IMR-90 (cell line): ENCODE results near the gene FYCO1. TPM values are rescaled to one million over a fixed set of nuclear protein-coding genes. Genes with fewer than 3 reads are reported as not detected.

ENCODE experiments used
- ATAC-seq: fragments of 200-7000 bp; cut with Tn5 transposase; 2 replicates; pipeline ENCODE4 v1.9.1; 2020; ENCODE audit warnings: low read depth, mild to moderate bottlenecking, moderate library complexity
- BruUV-seq: library from RNA; stranded (reverse); fragments of 400-500 nt; replicated peaks from 2 replicates; lab custom pipeline; 2021; lab: Mats Ljungman, UMichigan
- CTCF ChIA-PET: fragments of 300-600 bp; formaldehyde crosslinking; extraction: SDS; loops from one replicate; lab custom pipeline; 2021; ENCODE audit warnings: antibody characterized with exemption; lab: Yijun Ruan, JAX
- POLR2A ChIA-PET: fragments of 300-600 bp; sonication (Branson Sonifier 250); formaldehyde crosslinking; loops from one replicate; lab custom pipeline; 2022; ENCODE audit warnings: antibody characterized with exemption; ENCODE audit not compliant: unreplicated experiment; lab: Charles Lee
- DNase-seq: peaks from one replicate; pipeline ENCODE4 v3.0.0; 2013
- H2AFZ ChIP-seq: replicated peaks from 2 replicates; pipeline ENCODE3; 2013; ENCODE audit warnings: low read length, mild to moderate bottlenecking; ENCODE audit not compliant: poor library complexity
- H2AK5ac ChIP-seq: 2 replicates; pipeline ENCODE4 v1.6.1; 2013; ENCODE audit warnings: low read depth, low read length, inconsistent platforms
- H2AK9ac ChIP-seq: replicated peaks from 2 replicates; pipeline ENCODE3; 2013; ENCODE audit warnings: mild to moderate bottlenecking, low read depth, low read length, moderate library complexity; ENCODE audit not compliant: poor library complexity
- H2BK120ac ChIP-seq: 2 replicates; pipeline ENCODE4 v1.6.1; 2013; ENCODE audit warnings: low read depth, low read length, inconsistent platforms
- H2BK15ac ChIP-seq: 3 replicates; pipeline ENCODE4 v1.6.1; 2013; ENCODE audit warnings: low read depth, low read length, inconsistent platforms
- H2BK20ac ChIP-seq: 2 replicates; pipeline ENCODE4 v1.6.1; 2013; ENCODE audit warnings: low read depth, mild to moderate bottlenecking, inconsistent platforms, low read length, moderate library complexity
- H2BK5ac ChIP-seq: 2 replicates; pipeline ENCODE4 v1.6.1; 2013; ENCODE audit warnings: mild to moderate bottlenecking, low read depth, low read length, inconsistent platforms; ENCODE audit not compliant: poor library complexity, severe bottlenecking
- H3K14ac ChIP-seq: replicated peaks from 2 replicates; pipeline ENCODE4 v1.6.1; 2013; ENCODE audit warnings: low read depth, low read length, inconsistent platforms
- H3K18ac ChIP-seq: 2 replicates; pipeline ENCODE4 v1.6.1; 2013; ENCODE audit warnings: low read depth, low read length, control low read depth
- H3K23ac ChIP-seq: 2 replicates; pipeline ENCODE4 v1.6.1; 2013; ENCODE audit warnings: low read depth, low read length, inconsistent platforms
- H3K27ac ChIP-seq: 2 replicates; pipeline ENCODE4 v1.5.1; 2013; ENCODE audit warnings: mild to moderate bottlenecking, control low read depth, low read length; ENCODE audit not compliant: insufficient read depth
- H3K27me3 ChIP-seq: 2 replicates; pipeline ENCODE4 v1.6.1; 2013; ENCODE audit warnings: low read length; ENCODE audit not compliant: control insufficient read depth, insufficient read depth
- H3K36me3 ChIP-seq: 2 replicates; pipeline ENCODE4 v1.6.1; 2013; ENCODE audit warnings: low read length, mixed read lengths; ENCODE audit not compliant: control insufficient read depth, insufficient read depth
- H3K4ac ChIP-seq: 2 replicates; pipeline ENCODE4 v1.6.1; 2013; ENCODE audit warnings: low read depth, low read length, inconsistent platforms
- H3K4me1 ChIP-seq: 2 replicates; pipeline ENCODE4 v1.6.1; 2013; ENCODE audit warnings: low read length, mixed read lengths; ENCODE audit not compliant: control insufficient read depth, insufficient read depth
- H3K4me2 ChIP-seq: 2 replicates; pipeline ENCODE4 v1.6.1; 2013; ENCODE audit warnings: low read depth, mild to moderate bottlenecking, control low read depth, low read length, moderate library complexity
- H3K4me3 ChIP-seq: 2 replicates; pipeline ENCODE4 v1.5.1; 2013; ENCODE audit warnings: low read depth, mild to moderate bottlenecking, control low read depth, low read length, moderate library complexity; ENCODE audit not compliant: insufficient read depth
- H3K56ac ChIP-seq: 2 replicates; pipeline ENCODE4 v1.6.1; 2013; ENCODE audit warnings: low read length, inconsistent platforms; ENCODE audit not compliant: insufficient read depth; ENCODE audit errors: extremely low read depth
- H3K79me1 ChIP-seq, 2 experiments: 2 replicates each; pipeline ENCODE4 v1.6.1; 2013; ENCODE audit warnings: low read length in 2 of 2, inconsistent platforms in 1 of 2, low read depth in 1 of 2
- H3K9ac ChIP-seq: 2 replicates; pipeline ENCODE4 v1.6.1; 2013; ENCODE audit warnings: low read depth, low read length, control low read depth
- H3K9me1 ChIP-seq: 2 replicates; pipeline ENCODE4 v1.6.1; 2013; ENCODE audit warnings: low read length, inconsistent platforms; ENCODE audit not compliant: insufficient read depth
- H3K9me3 ChIP-seq: 2 replicates; pipeline ENCODE4 v1.6.1; 2013; ENCODE audit warnings: low read length; ENCODE audit not compliant: control insufficient read depth, insufficient read depth
- H4K20me1 ChIP-seq: 2 replicates; pipeline ENCODE4 v1.6.1; 2013; ENCODE audit warnings: low read length, inconsistent platforms; ENCODE audit not compliant: insufficient read depth
- H4K5ac ChIP-seq: 2 replicates; pipeline ENCODE4 v1.6.1; 2013; ENCODE audit warnings: mild to moderate bottlenecking, low read depth, low read length, control low read depth
- H4K8ac ChIP-seq, 2 experiments: 2 replicates each; pipeline ENCODE4 v1.6.1; 2013; ENCODE audit warnings: low read depth in 2 of 2, low read length in 2 of 2, control low read depth in 1 of 2, inconsistent platforms in 1 of 2
- H4K91ac ChIP-seq: 2 replicates; pipeline ENCODE4 v1.6.1; 2013; ENCODE audit warnings: low read depth, low read length, inconsistent platforms; ENCODE audit not compliant: insufficient read depth
- BHLHE40 ChIP-seq: fragments of 150-350 bp; IDR thresholded peaks from 2 replicates; pipeline ENCODE4 v1.6.1; 2016; ENCODE audit warnings: mild to moderate bottlenecking, low read depth, low read length
- CEBPB ChIP-seq: IDR thresholded peaks from 2 replicates; pipeline ENCODE4 v1.6.1; 2012; ENCODE audit warnings: low read depth, low read length, improper control_type of control experiment
- CHD1 ChIP-seq: IDR thresholded peaks from 2 replicates; pipeline ENCODE4 v1.6.1; 2012; ENCODE audit warnings: low read depth, low read length, improper control_type of control experiment
- CTCF ChIP-seq: conservative IDR thresholded peaks from 2 replicates; pipeline ENCODE4 v1.5.1; 2012; ENCODE audit warnings: mild to moderate bottlenecking, low read depth, low read length, improper control_type of control experiment
- ELK1 ChIP-seq: fragments of 150-350 bp; IDR thresholded peaks from 2 replicates; pipeline ENCODE4 v1.6.1; 2016; ENCODE audit warnings: low read depth, mild to moderate bottlenecking, low read length, moderate library complexity, borderline replicate concordance
- FOS ChIP-seq: fragments of 150-350 bp; IDR thresholded peaks from 2 replicates; pipeline ENCODE4 v1.6.1; 2016; ENCODE audit warnings: low read depth, low read length
- MAFK ChIP-seq: IDR thresholded peaks from 2 replicates; pipeline ENCODE4 v1.6.1; 2012; ENCODE audit warnings: low read depth, low read length, improper control_type of control experiment
- MAZ ChIP-seq: IDR thresholded peaks from 2 replicates; pipeline ENCODE4 v1.6.1; 2012; ENCODE audit warnings: low read depth, mild to moderate bottlenecking, low read length, improper control_type of control experiment, moderate library complexity, borderline replicate concordance
- MXI1 ChIP-seq: IDR thresholded peaks from 2 replicates; pipeline ENCODE4 v1.6.1; 2012; ENCODE audit warnings: low read depth, mild to moderate bottlenecking, low read length, moderate library complexity, borderline replicate concordance
- NFE2L2 ChIP-seq: fragments of 150-350 bp; IDR thresholded peaks from 2 replicates; pipeline ENCODE4 v1.6.1; 2016; ENCODE audit warnings: low read depth, mild to moderate bottlenecking, low read length
- POLR2A ChIP-seq: IDR thresholded peaks from 2 replicates; pipeline ENCODE4 v1.6.1; 2012; ENCODE audit warnings: mild to moderate bottlenecking, low read depth, low read length
- RAD21 ChIP-seq: IDR thresholded peaks from 2 replicates; pipeline ENCODE4 v1.6.1; 2012; ENCODE audit warnings: low read length, improper control_type of control experiment
- RCOR1 ChIP-seq: IDR thresholded peaks from 2 replicates; pipeline ENCODE4 v1.6.1; 2012; ENCODE audit warnings: mild to moderate bottlenecking, low read length, improper control_type of control experiment; ENCODE audit not compliant: insufficient replicate concordance
- RFX5 ChIP-seq: IDR thresholded peaks from 2 replicates; pipeline ENCODE4 v1.8.0; 2012; ENCODE audit warnings: low read depth, mild to moderate bottlenecking, low read length, moderate library complexity
- SMC3 ChIP-seq: fragments of 150-350 bp; IDR thresholded peaks from 2 replicates; pipeline ENCODE4 v1.6.1; 2016; ENCODE audit warnings: low read depth, mild to moderate bottlenecking, antibody characterized with exemption, low read length, moderate library complexity
- WGBS, 2 experiments: methylation state at CpG; one replicate each; pipeline versions ENCODE4 v1.1.5 to v1.1.7; 2013; ENCODE audit warnings: missing lambda C conversion rate in 2 of 2; ENCODE audit not compliant: insufficient read length in 1 of 2; ENCODE audit errors: extremely low coverage in 2 of 2; 5-methylcytosine and 5-hydroxymethylcytosine counted together
- dilution Hi-C: fragments of 300-500 bp; cut with HindIII; formaldehyde crosslinking; loops from one replicate; pipeline ENCODE4 v1.14.3; 2018; ENCODE audit warnings: low sequenced_read_pairs; ENCODE audit not compliant: unreplicated experiment
- in situ Hi-C: fragments of 300-500 bp; cut with MboI; formaldehyde crosslinking; loops from 3 replicates; pipeline ENCODE4 v1.14.3; 2019; ENCODE audit warnings: low sequenced_read_pairs, inconsistent platforms, mixed read lengths
- intact Hi-C: fragments of 100-400 bp; cut with micrococcal nuclease; formaldehyde crosslinking; loops from 2 replicates; pipeline ENCODE4 v1.10.0; 2022
- polyA plus RNA-seq, 3 experiments: library from polyadenylated mRNA; depleted of rRNA; stranded (reverse); fragments of >200 nt; gene quantifications; 2 replicates each; pipeline ENCODE4 v1.2.3, GENCODE V29; 2012; ENCODE audit warnings: low replicate concordance in 1 of 3
- total RNA-seq: library from RNA; depleted of rRNA; stranded (reverse); fragments of >200 nt; gene quantifications from 2 replicates; pipeline ENCODE4 v1.2.3, GENCODE V29; 2012
- TF ChIP-seq, protein P1 (sequence below): fragments of 150-350 bp; IDR thresholded peaks from 2 replicates; pipeline ENCODE4 v1.6.1; 2017; ENCODE audit warnings: mild to moderate bottlenecking, antibody characterized with exemption, low read length, low read depth

FYCO1 gene
- total and polyA plus RNA-seq, 2 of the 4 experiments (the other 2 are of a cell fraction) = 13.7 to 20.1 TPM

- ATAC-seq = no peak
- Histone ChIP-seq H2AK9ac (no peak overlapping the region), H3K9ac (no peak overlapping the region), H3K4ac (no peak overlapping the region), H3K27me3 (no peaks in the 10 kb centered on the region), H3K4me2 (no peak overlapping the region), H2BK5ac (no peak overlapping the region), H2BK20ac (no peak overlapping the region), H3K23ac (no peak overlapping the region), H2AFZ (no peak overlapping the region), H3K9me3 (no peaks in the 10 kb centered on the region), H3K14ac (no peak overlapping the region), H3K18ac (no peak overlapping the region), H2AK5ac (no peak overlapping the region), H3K79me1 (no peaks in the 10 kb centered on the region), H3K36me3 (no peaks in the 10 kb centered on the region), H4K5ac (no peak overlapping the region), H2BK120ac (no peak overlapping the region), H3K4me3 (no peak overlapping the region), H2BK15ac (no peak overlapping the region), H3K27ac (no peak overlapping the region), H3K9me1 (peaks cover 9% of the 10 kb centered on the region; the same call in 1 of the 2 replicates), H4K8ac (no peak overlapping the region), H3K56ac (no peak overlapping the region), H4K20me1 (no peaks in the 10 kb centered on the region), H3K4me1 (peaks cover 15% of the 10 kb centered on the region), H4K91ac (no peak overlapping the region)
- no peak for DNase-seq
- POLR2A ChIA-PET = no interaction called here
- 77% methylated on average over 6 of the region's 6 CpGs; no CpG with 5 or more reads in 1 of the 2 experiments for WGBS, 2 experiments
- no peak for TF ChIP-seq POLR2A
- TF ChIP-seq CHD1 = no peak
- no peak for TF ChIP-seq MAZ
- no peak for TF ChIP-seq RAD21
- no peak for TF ChIP-seq MAFK
- no peak for TF ChIP-seq CTCF
- TF ChIP-seq RFX5 = no peak
- no peak for TF ChIP-seq RCOR1
- no peak for TF ChIP-seq FOS
- TF ChIP-seq, protein P1, sequence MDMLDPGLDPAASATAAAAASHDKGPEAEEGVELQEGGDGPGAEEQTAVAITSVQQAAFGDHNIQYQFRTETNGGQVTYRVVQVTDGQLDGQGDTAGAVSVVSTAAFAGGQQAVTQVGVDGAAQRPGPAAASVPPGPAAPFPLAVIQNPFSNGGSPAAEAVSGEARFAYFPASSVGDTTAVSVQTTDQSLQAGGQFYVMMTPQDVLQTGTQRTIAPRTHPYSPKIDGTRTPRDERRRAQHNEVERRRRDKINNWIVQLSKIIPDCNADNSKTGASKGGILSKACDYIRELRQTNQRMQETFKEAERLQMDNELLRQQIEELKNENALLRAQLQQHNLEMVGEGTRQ = no peak
- TF ChIP-seq CEBPB = no peak
- TF ChIP-seq NFE2L2 = no peak
- no peak for TF ChIP-seq SMC3
- no peak for TF ChIP-seq ELK1
- no peak for TF ChIP-seq BHLHE40
- TF ChIP-seq MXI1 = no peak
- intact Hi-C loops (no loop called here), dilution Hi-C loops (no loop called here), in situ Hi-C loops (no loop called here)
- BruUV-seq = no TSS peak
- CTCF ChIA-PET = interaction anchor here (0.6 kb wide), 1 partner anchor 178 kb away, joined by 4 read pairs; no protein-coding TSS in a partner anchor
Observed at GRCh38 chr3:45912435-45912834, 83.2 kb downstream of the FYCO1 start.
